Neutrophil (primary cell): Measurements from ENCODE around the gene DISC1.

Experiments used
- H3K27ac ChIP-seq: fragments of 200-600 bp; sonication (generic); 2 replicates; pipeline ENCODE4 v1.5.1; 2016; ENCODE audit warnings: mild to moderate bottlenecking, moderate library complexity
- H3K27me3 ChIP-seq: fragments of 200-600 bp; sonication (generic); 2 replicates; pipeline ENCODE4 v1.6.0; 2016; ENCODE audit warnings: mild to moderate bottlenecking
- H3K36me3 ChIP-seq: fragments of 200-600 bp; sonication (generic); 2 replicates; pipeline ENCODE4 v1.5.1; 2017
- H3K4me1 ChIP-seq, 2 experiments: fragments of 200-600 bp in 1 of 2; sonication (generic) in 1 of 2; 1 replicate in 1 of 2; 2 replicates in 1 of 2; pipeline versions ENCODE4 v1.5.1 to v1.6.1; 2013 to 2016; ENCODE audit warnings: low read depth in 1 of 2, low read length in 1 of 2, mild to moderate bottlenecking in 1 of 2, moderate library complexity in 1 of 2; ENCODE audit not compliant: control insufficient read depth in 1 of 2, insufficient read depth in 1 of 2
- H3K4me3 ChIP-seq, 2 experiments: fragments of 200-600 bp in 1 of 2; sonication (generic) in 1 of 2; 1 replicate in 1 of 2; 2 replicates in 1 of 2; pipeline ENCODE4 v1.5.1; 2013 to 2016; ENCODE audit warnings: low read depth in 1 of 2, low read length in 1 of 2, mild to moderate bottlenecking in 1 of 2, moderate library complexity in 1 of 2
- H3K9me3 ChIP-seq: fragments of 200-600 bp; sonication (generic); 2 replicates; pipeline ENCODE4 v1.5.1; 2016
- TF ChIP-seq, protein P1 (sequence below): fragments of 200-600 bp; sonication (generic); IDR thresholded peaks from 2 replicates; pipeline ENCODE4 v1.5.1; 2016; ENCODE audit warnings: antibody characterized with exemption

The DISC1 gene

DNA sequence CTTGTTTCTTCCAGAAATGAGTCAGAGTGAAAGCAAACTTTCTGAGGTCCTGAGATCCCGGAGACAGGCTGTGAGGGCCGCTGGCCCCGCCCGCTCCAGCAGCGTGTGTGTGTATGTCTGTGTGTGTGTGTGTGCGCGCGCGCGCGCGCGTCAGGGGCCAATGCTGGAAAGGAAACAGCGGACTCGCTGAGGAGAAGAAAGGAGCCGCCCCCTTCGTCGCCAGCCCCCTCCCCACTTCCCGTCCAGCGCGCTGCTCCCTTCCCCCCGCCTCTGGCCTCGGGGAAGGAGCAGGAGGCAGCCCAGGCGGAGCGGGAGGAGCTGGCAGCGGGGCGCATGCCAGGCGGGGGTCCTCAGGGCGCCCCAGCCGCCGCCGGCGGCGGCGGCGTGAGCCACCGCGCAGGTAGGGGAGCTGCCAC is at the start of gene DISC1:
DISC1 (plus strand) TSS at position 256 of the 416 bp plus-strand sequence; CDS start at position 334, 78 bp downstream.
- Histone ChIP-seq H3K4me1 (peaks cover 22 to 32% of the 10 kb centered on the region in 2 experiments), H3K4me3 (peak within 1 kb of the TSS; percentile 81 to 96), H3K9me3 (no peaks in the 10 kb centered on the region)

DNA sequence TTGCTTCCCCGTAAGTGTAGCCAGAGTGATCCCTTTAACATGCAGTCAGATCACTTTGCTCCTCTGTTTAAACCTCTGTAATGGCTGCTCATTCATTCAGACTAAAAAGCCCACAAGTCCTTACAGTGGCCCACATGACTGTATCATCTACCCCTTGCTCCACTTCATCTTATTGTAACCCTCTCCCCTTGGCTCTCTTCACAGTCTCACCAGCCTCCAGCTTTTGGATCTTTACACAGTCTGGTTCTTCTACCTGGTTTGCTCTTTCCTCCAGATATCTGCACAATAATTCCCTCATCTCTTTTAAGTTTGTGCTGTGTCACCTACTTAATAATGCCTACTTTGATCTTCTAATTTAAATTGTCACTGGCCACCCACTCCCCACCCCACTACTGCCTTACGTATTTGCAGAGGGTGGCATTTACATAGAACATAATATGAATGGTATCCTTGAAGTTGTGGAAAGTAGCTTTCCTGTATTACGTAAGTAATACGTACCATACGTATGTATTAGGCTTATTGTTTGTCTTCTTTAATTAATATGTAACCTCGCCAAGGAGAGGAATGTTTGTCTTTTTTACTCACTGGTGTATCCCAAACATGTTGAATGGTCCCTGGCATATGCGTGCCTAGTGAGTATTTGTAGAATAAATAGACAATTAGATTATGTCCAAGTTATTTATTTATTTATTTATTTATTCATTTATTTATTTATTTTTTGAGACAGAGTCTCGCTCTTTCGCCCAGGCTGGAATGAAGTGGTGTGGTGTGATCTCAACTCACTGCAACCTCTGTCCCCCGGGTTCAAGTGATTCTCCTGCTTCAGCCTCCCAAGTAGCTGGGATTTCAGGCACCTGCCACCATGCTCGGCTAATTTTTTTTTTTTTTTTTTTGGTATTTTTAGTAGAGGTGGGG is 49.5 kb upstream of the DISC1 start:
- Histone ChIP-seq H3K27me3 (no peaks in the 10 kb centered on the region), H3K36me3 (no peaks in the 10 kb centered on the region), H3K27ac (no peak overlapping the region), H3K9me3 (no peaks in the 10 kb centered on the region), H3K4me3 (no peak overlapping the region), H3K4me1 (peaks cover 0 to 3% of the 10 kb centered on the region in 2 experiments)
- TF ChIP-seq, protein P1, sequence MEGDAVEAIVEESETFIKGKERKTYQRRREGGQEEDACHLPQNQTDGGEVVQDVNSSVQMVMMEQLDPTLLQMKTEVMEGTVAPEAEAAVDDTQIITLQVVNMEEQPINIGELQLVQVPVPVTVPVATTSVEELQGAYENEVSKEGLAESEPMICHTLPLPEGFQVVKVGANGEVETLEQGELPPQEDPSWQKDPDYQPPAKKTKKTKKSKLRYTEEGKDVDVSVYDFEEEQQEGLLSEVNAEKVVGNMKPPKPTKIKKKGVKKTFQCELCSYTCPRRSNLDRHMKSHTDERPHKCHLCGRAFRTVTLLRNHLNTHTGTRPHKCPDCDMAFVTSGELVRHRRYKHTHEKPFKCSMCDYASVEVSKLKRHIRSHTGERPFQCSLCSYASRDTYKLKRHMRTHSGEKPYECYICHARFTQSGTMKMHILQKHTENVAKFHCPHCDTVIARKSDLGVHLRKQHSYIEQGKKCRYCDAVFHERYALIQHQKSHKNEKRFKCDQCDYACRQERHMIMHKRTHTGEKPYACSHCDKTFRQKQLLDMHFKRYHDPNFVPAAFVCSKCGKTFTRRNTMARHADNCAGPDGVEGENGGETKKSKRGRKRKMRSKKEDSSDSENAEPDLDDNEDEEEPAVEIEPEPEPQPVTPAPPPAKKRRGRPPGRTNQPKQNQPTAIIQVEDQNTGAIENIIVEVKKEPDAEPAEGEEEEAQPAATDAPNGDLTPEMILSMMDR: no peak

More for the DNA sequence above, at the start of gene DISC1:
- Histone ChIP-seq H3K27me3 (no peaks in the 10 kb centered on the region), H3K36me3 (no peaks in the 10 kb centered on the region), H3K27ac (peak within 1 kb of the TSS; percentile 76)
- TF ChIP-seq, protein P1: no peak

DNA sequence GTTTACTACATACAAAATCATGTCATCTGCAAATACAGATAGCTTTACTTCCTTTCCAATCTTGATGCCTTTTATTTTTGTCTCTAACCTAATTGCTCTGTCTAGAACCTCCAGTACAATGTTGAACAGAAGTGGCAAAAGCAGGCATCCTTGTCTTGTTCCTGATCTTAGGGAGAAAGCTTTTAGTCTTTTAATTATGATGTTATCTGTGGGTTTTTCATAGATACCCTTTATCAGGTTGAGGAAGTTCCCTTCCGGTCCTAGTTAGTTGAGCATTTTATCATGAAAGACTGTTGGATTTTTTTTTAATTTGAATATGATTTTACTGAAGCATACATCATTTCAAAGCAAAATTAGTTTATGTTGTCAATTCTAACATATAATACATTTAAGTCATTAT is 45.7 kb upstream of the DISC1 start:
- H3K27me3 ChIP-seq: no peaks in the 10 kb centered on the region
- no peaks in the 10 kb centered on the region for H3K9me3 ChIP-seq
- H3K4me3 ChIP-seq: no peak overlapping the region
- H3K36me3 ChIP-seq: no peaks in the 10 kb centered on the region
- TF ChIP-seq, protein P1: no peak
- no peak overlapping the region for H3K27ac ChIP-seq
- peaks cover 3 to 5% of the 10 kb centered on the region in 2 experiments for H3K4me1 ChIP-seq

DNA sequence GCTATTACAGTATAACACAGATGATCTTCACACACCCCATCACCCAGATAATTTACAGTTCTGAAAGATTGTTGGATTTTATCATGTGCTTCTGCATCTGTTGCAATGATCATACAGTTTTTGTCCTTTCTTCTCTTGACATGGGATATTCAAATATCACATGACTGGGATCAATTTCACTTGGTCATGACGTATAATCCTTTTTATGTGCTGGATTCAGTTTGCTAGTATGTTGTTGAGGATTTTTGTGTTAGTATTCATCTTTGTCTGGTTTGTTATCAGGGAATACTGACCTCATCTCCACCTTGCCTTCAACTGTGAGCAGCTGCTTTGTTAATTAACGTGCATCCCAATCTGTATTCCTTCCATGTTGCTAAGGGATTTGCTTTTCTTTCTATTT is 44.7 kb upstream of the DISC1 start:
- H3K4me3 ChIP-seq: no peak overlapping the region
- H3K9me3 ChIP-seq: no peaks in the 10 kb centered on the region
- H3K27ac ChIP-seq: no peak overlapping the region
- peaks cover 3 to 5% of the 10 kb centered on the region in 2 experiments for H3K4me1 ChIP-seq
- H3K36me3 ChIP-seq: no peaks in the 10 kb centered on the region
- no peaks in the 10 kb centered on the region for H3K27me3 ChIP-seq
- TF ChIP-seq, protein P1: no peak

DNA sequence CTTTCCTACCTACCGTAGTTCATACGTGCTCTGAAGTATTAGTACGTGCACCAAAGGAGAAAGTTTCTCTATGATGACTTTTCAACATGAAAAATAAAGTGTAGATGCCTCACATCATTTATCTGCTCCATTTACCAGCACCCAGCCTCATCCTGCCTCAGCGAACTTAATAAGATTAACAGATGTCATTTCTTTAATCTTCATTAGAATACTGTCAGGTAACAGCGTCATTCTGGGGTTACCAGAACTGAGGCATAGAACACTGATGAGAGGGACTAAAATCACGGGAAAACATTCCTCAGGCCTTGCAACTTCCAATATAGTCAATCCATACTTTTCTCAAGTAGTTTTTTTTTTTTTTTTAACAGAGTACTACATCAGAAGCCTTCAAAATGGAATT is 43.2 kb upstream of the DISC1 start:
- Histone ChIP-seq H3K4me3 (no peak overlapping the region), H3K4me1 (peaks cover 3 to 5% of the 10 kb centered on the region in 2 experiments), H3K9me3 (no peaks in the 10 kb centered on the region), H3K27me3 (no peaks in the 10 kb centered on the region), H3K27ac (no peak overlapping the region), H3K36me3 (no peaks in the 10 kb centered on the region)
- TF ChIP-seq, protein P1: no peak
